T-helper 1 cell (primary cell): Measurements from ENCODE around the gene PHETA2.

Experiments
- DNase-seq, 5 donors: peaks; one replicate each; pipeline ENCODE4 v3.0.0-alpha.2; 2012 to 2020
- total RNA-seq, 4 donors: gene quantifications; one replicate each; lab custom pipeline; 2026; lab: John Stamatoyannopoulos, UW

PHETA2 gene
- total RNA-seq: 0.24 to 1.3 (median 1.1) reads per million in 4 donors

- peak; percentile 27 to 67 (median 48) for DNase-seq
Measured at GRCh38 chr22:42074132-42074811, at the start of gene PHETA2. Gene PHETA2, plus strand, starts transcription at chr22:42074248. Its CDS starts 3,046 bp downstream, at chr22:42077294.

GRCh38 chr22:42025421-42025820 is 48.6 kb upstream of the PHETA2 start:
- DNase-seq: no peak

GRCh38 chr22:42026705-42027104 is 47.3 kb upstream of the PHETA2 start:
- DNase-seq: no peak

GRCh38 chr22:42033263-42034181 is 40.5 kb upstream of the PHETA2 start:
- DNase-seq: no peak

GRCh38 chr22:42035256-42035655 is 38.8 kb upstream of the PHETA2 start:
- DNase-seq: no peak

DNA sequence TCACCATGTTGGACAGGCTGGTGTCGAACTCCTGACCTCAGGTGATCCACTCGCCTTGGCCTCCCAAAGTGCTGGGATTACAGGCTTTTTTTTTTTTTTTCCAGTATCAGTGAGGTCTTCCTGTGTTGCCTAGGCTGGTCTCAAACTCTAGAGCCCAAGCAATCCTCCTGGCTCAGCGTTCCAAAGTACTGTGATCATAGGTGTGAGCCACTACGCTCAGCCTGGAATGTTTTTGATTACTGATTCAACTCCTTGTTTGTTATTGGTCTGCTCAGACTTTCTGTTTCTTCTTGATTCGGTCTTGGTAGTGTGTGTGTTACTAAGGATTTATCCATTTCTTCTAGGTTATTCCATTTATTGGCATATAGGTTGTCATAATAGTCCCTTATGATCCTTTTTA is 34.8 kb upstream of the PHETA2 start:
- no peak for DNase-seq

GRCh38 chr22:42041784-42042183 is 32.3 kb upstream of the PHETA2 start:
- no peak for DNase-seq

GRCh38 chr22:42050641-42051180 is 23.3 kb upstream of the PHETA2 start:
- DNase-seq: no peak

GRCh38 chr22:42052765-42053164 is 21.3 kb upstream of the PHETA2 start:
- no peak for DNase-seq

DNA sequence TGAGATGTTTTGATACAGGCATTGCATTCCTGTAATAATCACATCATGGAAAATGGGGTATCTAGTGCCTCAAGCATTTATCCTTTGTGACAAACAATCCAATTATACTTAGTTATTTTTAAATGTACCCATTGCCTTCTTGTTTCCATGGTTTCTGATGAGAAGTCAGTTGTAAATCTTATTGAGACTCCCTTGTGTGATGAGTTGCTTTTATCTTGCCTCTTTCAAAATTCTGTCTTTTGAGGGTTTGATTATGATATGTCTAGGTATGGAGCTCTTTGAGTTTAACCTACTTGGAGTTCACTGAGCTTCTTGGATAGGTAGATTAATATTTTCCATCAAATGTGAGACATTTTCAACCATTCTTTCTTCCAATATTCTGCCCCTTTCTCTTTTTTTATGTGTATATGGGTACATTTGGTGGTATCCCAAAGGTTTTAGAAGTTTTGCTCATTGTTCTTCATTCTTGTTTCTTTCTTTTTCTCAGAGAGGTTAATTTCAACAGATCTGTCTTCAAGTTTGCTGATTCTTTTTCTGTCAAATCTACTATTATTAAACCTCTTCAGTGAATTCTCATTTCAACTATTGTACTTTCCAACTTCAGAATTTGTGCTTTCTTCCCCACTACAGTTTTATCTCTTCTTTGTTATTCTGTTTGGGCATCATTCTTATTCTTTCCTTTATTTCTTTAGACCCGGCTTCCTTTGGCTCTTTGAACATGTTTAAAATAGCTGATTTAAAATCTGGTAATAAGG is 17.1 kb upstream of the PHETA2 start:
- no peak for DNase-seq

DNA sequence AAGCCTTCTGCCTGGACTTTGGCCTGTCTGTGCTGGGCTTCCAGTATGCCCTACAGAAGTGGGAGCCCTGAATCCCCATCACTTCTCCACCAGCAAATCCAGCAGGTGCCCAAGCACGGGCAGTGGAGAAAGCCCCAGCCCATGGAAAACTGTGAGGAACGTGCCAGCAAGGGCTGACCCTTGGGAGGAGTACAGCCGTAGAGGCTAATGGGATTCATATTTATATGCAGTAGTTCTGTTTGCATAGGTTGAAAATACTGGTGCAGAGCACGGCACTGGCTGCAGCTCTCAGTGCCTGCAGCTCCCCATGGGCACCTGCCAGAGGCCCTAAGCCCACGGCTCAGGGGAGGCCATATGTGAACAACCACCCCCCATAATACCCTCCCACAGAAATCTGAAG is 13.6 kb upstream of the PHETA2 start:
- no peak for DNase-seq

DNA sequence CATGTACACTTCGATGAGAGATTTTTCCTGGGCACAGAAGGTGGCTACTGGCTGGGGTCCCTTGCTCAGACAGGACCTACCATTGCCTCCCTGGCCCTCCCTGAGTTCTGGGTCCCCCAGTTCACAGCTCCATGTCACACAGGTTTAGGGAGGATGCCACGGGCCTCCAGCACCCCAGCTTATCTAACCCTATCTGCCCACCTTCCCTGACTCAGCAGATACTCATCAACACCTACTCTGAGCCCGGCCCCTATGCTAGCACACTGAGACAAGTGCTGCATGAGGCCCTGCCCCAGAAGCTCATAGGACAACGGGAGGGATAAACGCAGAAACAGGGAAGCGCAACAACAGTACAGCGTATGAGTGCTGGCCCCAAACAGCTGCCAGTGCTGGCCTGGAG is 13.0 kb upstream of the PHETA2 start:
- DNase-seq: no peak

DNA sequence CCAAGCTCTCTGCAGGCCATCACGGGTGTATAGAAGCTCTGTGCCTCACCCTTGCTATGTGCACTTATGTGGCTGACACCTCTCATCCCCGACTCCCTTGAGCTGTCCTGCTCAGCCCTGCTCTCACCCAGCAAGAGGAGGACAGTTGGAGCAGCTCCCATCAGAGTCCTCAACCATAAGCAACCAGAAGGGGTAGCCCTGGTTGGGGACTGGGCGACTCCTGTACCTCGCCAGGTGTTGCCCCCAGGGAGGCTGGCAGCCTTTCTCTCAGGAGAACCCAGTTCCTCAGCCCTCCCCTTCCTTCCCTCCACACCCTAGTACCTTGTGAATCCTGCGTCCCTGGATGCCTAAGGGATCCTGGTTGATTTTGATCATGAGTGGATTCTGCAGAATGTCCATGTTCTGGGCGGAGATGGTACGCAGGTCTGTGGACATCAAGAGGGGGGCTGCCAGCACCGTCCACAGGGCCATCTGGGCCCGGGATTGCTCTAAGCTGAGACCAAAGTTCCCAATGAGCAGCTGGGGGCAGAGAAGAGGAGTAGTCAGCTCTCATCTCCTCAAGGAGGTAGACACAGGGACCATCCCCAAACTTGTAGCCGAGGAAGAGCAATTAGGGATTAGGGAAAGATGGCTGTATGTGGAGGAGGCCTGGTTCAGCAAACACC is 11.4 kb upstream of the PHETA2 start:
- no peak for DNase-seq

- no peak for DNase-seq
Measured at GRCh38 chr22:42064629-42065028, 9.4 kb upstream of the PHETA2 start.

GRCh38 chr22:42065438-42066125 is 8.5 kb upstream of the PHETA2 start:
- no peak for DNase-seq

GRCh38 chr22:42066126-42066761 is 7.8 kb upstream of the PHETA2 start:
- no peak for DNase-seq

DNA sequence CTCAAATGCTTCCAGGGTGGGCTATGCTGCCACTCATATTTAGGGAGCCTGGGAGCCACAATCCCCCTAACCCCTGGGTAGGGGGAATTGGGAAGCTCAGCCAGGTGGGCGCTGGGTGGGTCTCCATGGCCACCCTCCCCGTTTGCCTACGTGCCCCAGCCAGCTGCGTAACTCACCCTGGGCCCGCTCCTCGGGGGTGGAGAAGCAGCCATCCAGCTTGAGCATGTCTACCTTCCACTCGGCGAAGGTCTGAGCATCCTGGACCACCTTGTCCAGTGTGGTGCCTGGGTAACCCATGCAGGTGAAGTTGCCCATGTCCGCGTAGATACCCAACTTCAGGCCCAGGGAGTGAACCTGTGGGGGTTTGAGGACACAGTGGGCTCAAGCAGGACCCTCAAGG is 7.1 kb upstream of the PHETA2 start:
- DNase-seq: no peak

- DNase-seq: no peak
Measured at GRCh38 chr22:42067671-42068251, 6.3 kb upstream of the PHETA2 start.

DNA sequence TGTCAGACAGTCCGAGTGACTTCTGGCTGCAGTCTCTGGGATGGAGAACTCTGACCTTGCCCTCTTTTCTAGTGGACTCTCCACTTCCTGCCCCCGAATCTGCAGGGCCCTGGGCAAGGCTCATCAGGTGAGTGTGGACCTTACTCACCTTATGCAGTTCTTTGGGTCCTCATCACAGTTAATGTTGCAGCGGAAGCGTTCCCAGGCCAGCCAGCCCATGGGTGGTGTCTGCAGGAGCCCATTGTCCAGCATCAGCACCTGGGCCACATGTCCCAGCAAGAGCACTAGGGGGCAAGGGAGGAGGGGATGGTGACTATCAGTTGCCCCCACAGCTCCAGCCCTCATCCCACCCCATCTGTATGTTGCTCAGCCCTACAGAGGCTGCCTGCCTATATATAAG is 5.8 kb upstream of the PHETA2 start:
- no peak for DNase-seq

- no peak for DNase-seq
Measured at GRCh38 chr22:42069801-42070516, 4.1 kb upstream of the PHETA2 start.
